GM19395 (cell line): ENCODE measurements around the gene HSDL1.

ENCODE experiments used
- ATAC-seq: cut with Tn5 transposase; IDR thresholded peaks from one replicate; pipeline ENCODE4 v1.9.1; 2021; ENCODE audit warnings: mild to moderate bottlenecking, moderate library complexity; ENCODE audit not compliant: unreplicated experiment

The HSDL1 gene

GRCh38 chr16:84110527-84110926 is 34.5 kb downstream of the HSDL1 start:
- peak; percentile 49 for ATAC-seq

GRCh38 chr16:84109598-84110335 is 35.2 kb downstream of the HSDL1 start:
- ATAC-seq, result no peak

- no peak for ATAC-seq
Observed at GRCh38 chr16:84107921-84108320, 37.1 kb downstream of the HSDL1 start.

GRCh38 chr16:84105948-84106740 is 38.8 kb downstream of the HSDL1 start:
- no peak for ATAC-seq

- no peak for ATAC-seq
Observed at GRCh38 chr16:84105301-84105815, 39.6 kb downstream of the HSDL1 start.

- ATAC-seq, result no peak
Observed at GRCh38 chr16:84104231-84104630, 40.7 kb downstream of the HSDL1 start.

GRCh38 chr16:84103678-84104077 is 41.3 kb downstream of the HSDL1 start:
- ATAC-seq, result no peak

- ATAC-seq, result no peak
Observed at GRCh38 chr16:84098939-84099338, 46.0 kb downstream of the HSDL1 start.

GRCh38 chr16:84096447-84097005 is 48.5 kb downstream of the HSDL1 start:
- no peak for ATAC-seq

GRCh38 chr16:84095466-84095865 is 49.5 kb downstream of the HSDL1 start:
- no peak for ATAC-seq

GRCh38 chr16:84093879-84094270 is 51.1 kb downstream of the HSDL1 start:
- ATAC-seq, result no peak

- ATAC-seq, result no peak
Observed at GRCh38 chr16:84093120-84093878, 51.7 kb downstream of the HSDL1 start.

- ATAC-seq, result no peak
Observed at GRCh38 chr16:84091460-84091859, 53.5 kb downstream of the HSDL1 start.

GRCh38 chr16:84090211-84090610 is 54.8 kb downstream of the HSDL1 start:
- no peak for ATAC-seq

GRCh38 chr16:84088695-84089395 is 56.1 kb downstream of the HSDL1 start:
- ATAC-seq, result peak; percentile 79

- no peak for ATAC-seq
Observed at GRCh38 chr16:84087466-84088151, 57.4 kb downstream of the HSDL1 start.

GRCh38 chr16:84087001-84087400 is 58.0 kb downstream of the HSDL1 start:
- no peak for ATAC-seq

GRCh38 chr16:84086341-84086740 is 58.6 kb downstream of the HSDL1 start:
- ATAC-seq, result no peak

GRCh38 chr16:84085773-84086172 is 59.2 kb downstream of the HSDL1 start:
- ATAC-seq, result no peak

- ATAC-seq, result no peak
Observed at GRCh38 chr16:84085271-84085667, 59.7 kb downstream of the HSDL1 start.
